Gastroesophageal sphincter (tissue), 4 donors: ENCODE measurements around the gene NCKIPSD. TPM values are rescaled to one million over a fixed set of nuclear protein-coding genes. Genes with fewer than 3 reads are reported as not detected.
A peak's percentile ranks its signal among the peaks of the same experiment; 100 is the strongest.

Experiments
- ATAC-seq: fragments of 150-250 bp; one replicate; pipeline ENCODE4 v1.9.1; 2016; ENCODE audit warnings: mild to moderate bottlenecking, moderate library complexity
- H3K27ac ChIP-seq, 4 donors: fragments of 200-600 bp; sonication (generic) in 3 of 4; 1 replicate in 3 of 4; 2 replicates in 1 of 4; pipeline ENCODE4 v1.5.1; 2016 to 2019
- H3K27me3 ChIP-seq: fragments of 200-600 bp; sonication (generic); one replicate; pipeline ENCODE4 v1.5.1; 2019
- H3K36me3 ChIP-seq, 2 donors: fragments of 200-600 bp; sonication (generic); one replicate each; pipeline ENCODE4 v1.5.1; 2019; ENCODE audit warnings: control low read depth in 1 of 2
- H3K4me1 ChIP-seq, 3 donors: fragments of 200-600 bp; sonication (generic); 1 replicate in 2 of 3; 2 replicates in 1 of 3; pipeline ENCODE4 v1.5.1; 2016 to 2019; ENCODE audit warnings: control low read depth in 2 of 3
- H3K4me3 ChIP-seq, 2 donors: fragments of 200-600 bp; sonication (generic); one replicate each; pipeline ENCODE4 v1.5.1; 2019; ENCODE audit warnings: mild to moderate bottlenecking in 1 of 2, moderate library complexity in 1 of 2
- H3K9me3 ChIP-seq, 3 donors: fragments of 200-600 bp; sonication (generic); one replicate each; pipeline ENCODE4 v1.5.1; 2017 to 2019; ENCODE audit warnings: control low read depth in 2 of 3
- CTCF ChIP-seq, 4 experiments: fragments of 200-600 bp in 2 of 4; fragments of 450-650 bp in 2 of 4; sonication (generic) in 1 of 4; IDR thresholded peaks; one replicate each; pipeline ENCODE4 v1.5.1; 2017 to 2019; ENCODE audit warnings: antibody characterized with exemption in 4 of 4, mild to moderate bottlenecking in 2 of 4, moderate library complexity in 2 of 4
- EP300 ChIP-seq: sonication (generic); formaldehyde crosslinking; IDR thresholded peaks from one replicate; pipeline ENCODE4 v1.6.1; 2017; ENCODE audit warnings: antibody characterized with exemption, mild to moderate bottlenecking
- POLR2A ChIP-seq, 2 donors: fragments of 450-650 bp; IDR thresholded peaks; one replicate each; pipeline ENCODE4 v1.6.1; 2017; ENCODE audit warnings: antibody characterized with exemption in 2 of 2, mild to moderate bottlenecking in 2 of 2, moderate library complexity in 1 of 2
- POLR2AphosphoS5 ChIP-seq: sonication (generic); formaldehyde crosslinking; IDR thresholded peaks from one replicate; pipeline ENCODE4 v1.6.1; 2017; ENCODE audit warnings: antibody characterized with exemption
- WGBS, 2 donors: methylation state at CpG; one replicate each; pipeline ENCODE4 v1.1.5; 2018; ENCODE audit warnings: low coverage in 1 of 2; 5-methylcytosine and 5-hydroxymethylcytosine counted together
- total RNA-seq, 4 donors: library from RNA; depleted of rRNA; stranded (reverse); fragments of >200 nt; gene quantifications; one replicate each; pipeline ENCODE4 v1.1.0, GENCODE V29; 2016

Gene NCKIPSD
- total RNA-seq, 4 donors from 2014 or later = 19.0 to 32.5 (median 21.1) TPM

- peak overlapping the region in 2 of 4 donors; percentile 78 to 87 for H3K27ac ChIP-seq
- no peaks in the 10 kb centered on the region for H3K36me3 ChIP-seq
- 40% methylated on average over 3 of the region's 11 CpGs; no CpG with 5 or more reads in 1 of the 2 donors for WGBS, 2 donors
- no peaks in the 10 kb centered on the region for H3K9me3 ChIP-seq
- no peak overlapping the region for H3K4me3 ChIP-seq
- peaks cover 0 to 34% (median 4%) of the 10 kb centered on the region in 3 donors for H3K4me1 ChIP-seq
- no peak for TF ChIP-seq POLR2AphosphoS5
- TF ChIP-seq CTCF (IDR thresholded peaks at IDR 0.05) = no peak
- no peak for TF ChIP-seq POLR2A (IDR thresholded peaks at IDR 0.05)
- no peak for TF ChIP-seq EP300
- H3K27me3 ChIP-seq = peaks cover 53% of the 10 kb centered on the region
- ATAC-seq = no peak
Observed at GRCh38 chr3:48664313-48664644, 21.4 kb downstream of the NCKIPSD start.

GRCh38 chr3:48663489-48664312 lies 22.0 kb downstream of the NCKIPSD start:
- peak; percentile 89 for ATAC-seq
- Histone ChIP-seq H3K9me3 (no peaks in the 10 kb centered on the region), H3K36me3 (no peaks in the 10 kb centered on the region), H3K27me3 (peaks cover 58% of the 10 kb centered on the region), H3K27ac (peak overlapping the region in 3 of 4 donors; percentile 74 to 87 (median 78)), H3K4me1 (peaks cover 0 to 34% (median 4%) of the 10 kb centered on the region in 3 donors), H3K4me3 (peak overlapping the region; percentile 10 to 52)
- 7% methylated on average over 3 of the region's 66 CpGs; no CpG with 5 or more reads in 1 of the 2 donors for WGBS, 2 donors
- TF ChIP-seq EP300 (no peak), POLR2AphosphoS5 (peak; percentile 26), POLR2A (IDR thresholded peaks at IDR 0.05) (peak in 1 of 2 donors; percentile 14), CTCF (IDR thresholded peaks at IDR 0.05) (peak in 3 of 4 experiments; percentile 52 to 67 (median 66))

- ATAC-seq = peak; percentile 35
- H3K4me1 ChIP-seq = peaks cover 0 to 34% (median 4%) of the 10 kb centered on the region in 3 donors
- H3K27ac ChIP-seq = peak within 1 kb of the TSS in 3 of 4 donors; percentile 74 to 87 (median 78)
- H3K27me3 ChIP-seq = peaks cover 62% of the 10 kb centered on the region
- no peak for TF ChIP-seq EP300
- no peak for TF ChIP-seq POLR2AphosphoS5
- TF ChIP-seq POLR2A (IDR thresholded peaks at IDR 0.05) = no peak
- TF ChIP-seq CTCF (IDR thresholded peaks at IDR 0.05) = no peak
- H3K36me3 ChIP-seq = no peaks in the 10 kb centered on the region
- H3K9me3 ChIP-seq = no peaks in the 10 kb centered on the region
- WGBS, 2 donors = 0% methylated on average over 7 of the region's 52 CpGs; no CpG with 5 or more reads in 1 of the 2 donors
- H3K4me3 ChIP-seq = peak within 1 kb of the TSS; percentile 10 to 52
Observed at GRCh38 chr3:48662753-48663488, 22.8 kb downstream of the NCKIPSD start, which contains the start of gene CELSR3. TSS of gene CELSR3 (minus strand) at chr3:48662886. CDS start at chr3:48662634, 252 bp downstream.

- Histone ChIP-seq H3K9me3 (no peaks in the 10 kb centered on the region), H3K27me3 (peaks cover 62% of the 10 kb centered on the region), H3K27ac (peak overlapping the region in 2 of 4 donors; percentile 78 to 87), H3K4me3 (peak overlapping the region in 1 of 2 donors; percentile 52), H3K4me1 (peaks cover 0 to 34% (median 4%) of the 10 kb centered on the region in 3 donors), H3K36me3 (no peaks in the 10 kb centered on the region)
- 0% methylated on average over 1 of the region's 46 CpGs; no CpG with 5 or more reads in 1 of the 2 donors for WGBS, 2 donors
- no peak for TF ChIP-seq EP300
- TF ChIP-seq POLR2A (IDR thresholded peaks at IDR 0.05) = no peak
- no peak for TF ChIP-seq CTCF (IDR thresholded peaks at IDR 0.05)
- TF ChIP-seq POLR2AphosphoS5 = no peak
- no peak for ATAC-seq
Observed at GRCh38 chr3:48662145-48662752, 23.5 kb downstream of the NCKIPSD start.
